Activated T-cell treated with anti-CD3 and anti-CD28 coated beads, Interleukin-2, amount 50 U/mL, for 1 hour (primary cell): Measurements from ENCODE around the gene TBK1.
"Not testable (repeated sequence)": the region's sequence is repeated elsewhere in the genome, so short reads cannot be mapped to it uniquely, and the experiment has no call there.

ENCODE experiments used
- DNase-seq: peaks from one replicate; pipeline ENCODE4 v3.0.0-alpha.2; 2020

The TBK1 gene

GRCh38 chr12:64497903-64498302 is 46.0 kb downstream of the TBK1 start:
- no peak for DNase-seq

GRCh38 chr12:64500394-64500793 is 48.5 kb downstream of the TBK1 start:
- DNase-seq: no peak

GRCh38 chr12:64501486-64501885 is 49.6 kb downstream of the TBK1 start:
- no peak for DNase-seq

- no peak for DNase-seq
Observed at GRCh38 chr12:64506955-64507354, 55.0 kb downstream of the TBK1 start.

- DNase-seq: no peak
Observed at GRCh38 chr12:64510667-64511066, 58.7 kb downstream of the TBK1 start.

GRCh38 chr12:64518396-64518795 is 66.5 kb downstream of the TBK1 start:
- DNase-seq: no peak

GRCh38 chr12:64521833-64522232 is 69.9 kb downstream of the TBK1 start:
- DNase-seq: no peak

GRCh38 chr12:64522316-64522715 is 70.4 kb downstream of the TBK1 start:
- DNase-seq: no peak

- DNase-seq: no peak
Observed at GRCh38 chr12:64522807-64523206, 70.9 kb downstream of the TBK1 start.

- not testable (repeated sequence) for DNase-seq
Observed at GRCh38 chr12:64523565-64524444, 71.9 kb downstream of the TBK1 start.

- DNase-seq: no peak
Observed at GRCh38 chr12:64525461-64526160, 73.7 kb downstream of the TBK1 start.

- no peak for DNase-seq
Observed at GRCh38 chr12:64526859-64527258, 74.9 kb downstream of the TBK1 start.

- DNase-seq: no peak
Observed at GRCh38 chr12:64528616-64529015, 76.7 kb downstream of the TBK1 start.

- no peak for DNase-seq
Observed at GRCh38 chr12:64530566-64530965, 78.6 kb downstream of the TBK1 start.

GRCh38 chr12:64531665-64532334 is 79.9 kb downstream of the TBK1 start:
- DNase-seq: no peak

GRCh38 chr12:64532734-64533351 is 80.9 kb downstream of the TBK1 start:
- DNase-seq: no peak

GRCh38 chr12:64534672-64535199 is 82.8 kb downstream of the TBK1 start:
- DNase-seq: no peak

GRCh38 chr12:64538121-64538520 is 86.2 kb downstream of the TBK1 start:
- DNase-seq: no peak

- DNase-seq: not testable (repeated sequence)
Observed at GRCh38 chr12:64542409-64543047, 90.6 kb downstream of the TBK1 start.

- DNase-seq: no peak
Observed at GRCh38 chr12:64544371-64545080, 92.6 kb downstream of the TBK1 start.

- DNase-seq: no peak
Observed at GRCh38 chr12:64545081-64545382, 93.1 kb downstream of the TBK1 start.

- DNase-seq: no peak
Observed at GRCh38 chr12:64549108-64549507, 97.2 kb downstream of the TBK1 start.
